ENCODE data around the gene ADNP.

Gene ADNP

GRCh38 chr20:50850721-50851286 is 80.4 kb downstream of the ADNP start:
- no peak for DNase-seq (ENCODE audit: low read depth in 2 of 2)

- DNase-seq (ENCODE audit: low read depth in 2 of 2), result no peak
These were observed 82.2 kb downstream of the ADNP start for GRCh38 chr20:50848846-50849673.

- DNase-seq (ENCODE audit: low read depth in 2 of 2), result no peak
These were observed 82.9 kb downstream of the ADNP start for GRCh38 chr20:50848341-50848808.

DNA sequence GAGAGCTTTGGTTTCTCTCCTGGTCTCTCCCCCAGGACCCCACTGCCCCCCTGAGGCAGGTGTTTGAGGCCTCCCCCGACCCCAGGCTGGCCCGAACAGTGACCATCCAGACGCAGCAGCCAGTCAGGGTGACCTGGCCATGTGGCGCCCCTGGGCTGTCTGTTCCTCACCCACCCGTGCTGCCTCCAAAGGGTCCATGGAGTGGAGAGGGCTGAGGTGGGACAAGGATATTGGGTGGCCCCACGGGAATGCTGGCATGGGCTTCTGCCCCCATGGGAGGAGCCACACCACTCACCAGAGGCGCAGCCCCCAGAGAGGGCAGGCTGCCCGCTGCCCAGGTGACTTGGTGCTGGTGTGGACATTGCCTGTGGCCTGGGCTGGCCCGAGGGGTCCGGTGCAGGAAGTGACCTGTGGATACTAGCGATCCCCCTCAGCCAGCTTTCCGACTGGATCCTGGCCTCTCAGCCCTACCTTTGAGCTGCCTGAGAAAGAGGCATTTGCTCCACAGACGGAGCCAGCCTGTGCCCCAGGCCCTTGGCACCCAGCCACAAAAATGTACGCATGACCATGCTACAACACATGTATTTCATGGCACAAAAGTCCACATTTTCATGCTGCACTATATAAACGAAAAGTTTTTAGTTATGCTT is 85.5 kb downstream of the ADNP start:
- no peak for DNase-seq (ENCODE audit: low read depth in 2 of 2)

- peak in 1 of 2 donors; percentile 3 for DNase-seq (ENCODE audit: low read depth in 2 of 2)
These were observed 86.7 kb downstream of the ADNP start for GRCh38 chr20:50844430-50845100.

DNA sequence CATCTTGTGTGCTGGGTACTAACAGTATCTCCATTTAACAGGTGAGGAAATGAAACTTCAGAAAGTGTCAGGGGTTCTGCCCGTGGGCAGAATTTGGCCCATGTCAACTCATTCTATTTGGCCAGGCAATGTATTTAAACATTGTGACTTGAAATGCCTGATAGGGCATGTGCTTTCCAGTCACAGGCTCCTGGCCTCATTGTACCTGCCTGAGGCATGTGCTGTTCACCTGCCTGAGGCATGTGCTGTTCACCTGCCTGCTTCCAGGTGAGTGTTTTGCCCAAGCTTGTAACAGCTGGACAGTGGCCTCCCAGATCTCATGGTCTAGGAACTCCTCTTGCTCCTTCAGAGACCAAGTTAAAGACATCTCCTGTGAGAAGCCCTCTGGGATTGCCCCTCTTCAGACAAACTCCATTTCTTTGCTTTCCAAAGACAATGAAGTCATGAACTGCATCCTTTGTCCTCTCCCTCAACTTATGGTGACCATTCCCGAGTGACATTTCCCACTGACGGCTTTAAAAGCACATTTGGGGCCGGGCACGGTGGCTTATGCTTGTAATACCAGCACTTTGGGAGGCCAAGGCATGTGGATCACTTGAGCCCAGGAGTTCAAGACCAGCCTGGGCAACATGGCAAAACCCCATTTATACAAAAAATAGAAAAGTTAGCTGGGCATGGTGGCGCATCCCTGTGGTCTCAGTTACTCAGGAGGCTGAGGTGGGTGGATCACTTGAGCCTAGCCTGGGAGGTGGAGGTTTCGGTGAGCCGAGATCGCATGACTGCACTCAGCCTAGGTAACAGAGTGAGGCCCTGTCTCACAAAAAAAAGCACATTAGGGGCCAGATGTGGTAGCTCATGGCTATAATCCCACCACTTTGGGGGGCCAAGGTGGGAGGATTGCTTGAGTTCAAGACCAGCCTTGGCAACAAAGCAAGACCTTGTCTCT is 87.6 kb downstream of the ADNP start:
- DNase-seq (ENCODE audit: low read depth in 2 of 2), result no peak

GRCh38 chr20:50842821-50843220 is 88.4 kb downstream of the ADNP start:
- no peak for DNase-seq (ENCODE audit: low read depth in 2 of 2)
